ENCODE data around the gene AXL.

The AXL gene

GRCh38 chr19:41296433-41296871, 77.4 kb downstream of the AXL start:
- peaks cover 100% of the 10 kb centered on the region for H3K36me3 ChIP-seq
- no peaks in the 10 kb centered on the region for H3K27me3 ChIP-seq
- no peak for DNase-seq
- no peak overlapping the region for H3K4me3 ChIP-seq (ENCODE audit: low read depth, low read length)
- no peaks in the 10 kb centered on the region for H3K4me1 ChIP-seq
- no peaks in the 10 kb centered on the region for H3K9me3 ChIP-seq
- no peak for TF ChIP-seq CTCF (IDR thresholded peaks at IDR 0.05; ENCODE audit: low read depth, low read length)

- Histone ChIP-seq H3K4me1 (no peaks in the 10 kb centered on the region), H3K27me3 (no peaks in the 10 kb centered on the region), H3K4me3 (ENCODE audit: low read depth, low read length) (no peak overlapping the region), H3K36me3 (peaks cover 100% of the 10 kb centered on the region), H3K9me3 (no peaks in the 10 kb centered on the region)
- no peak for TF ChIP-seq CTCF (IDR thresholded peaks at IDR 0.05; ENCODE audit: low read depth, low read length)
- DNase-seq: no peak
Observed at GRCh38 chr19:41297628-41298347, 78.8 kb downstream of the AXL start.

GRCh38 chr19:41298348-41298964, 79.4 kb downstream of the AXL start:
- no peak for TF ChIP-seq CTCF (IDR thresholded peaks at IDR 0.05; ENCODE audit: low read depth, low read length)
- Histone ChIP-seq H3K4me1 (no peaks in the 10 kb centered on the region), H3K27me3 (no peaks in the 10 kb centered on the region), H3K9me3 (no peaks in the 10 kb centered on the region), H3K4me3 (ENCODE audit: low read depth, low read length) (no peak overlapping the region), H3K36me3 (peaks cover 100% of the 10 kb centered on the region)
- no peak for DNase-seq

- H3K4me1 ChIP-seq: no peaks in the 10 kb centered on the region
- H3K36me3 ChIP-seq: peaks cover 100% of the 10 kb centered on the region
- DNase-seq: no peak
- no peak for TF ChIP-seq CTCF (IDR thresholded peaks at IDR 0.05; ENCODE audit: low read depth, low read length)
- no peaks in the 10 kb centered on the region for H3K9me3 ChIP-seq
- no peak overlapping the region for H3K4me3 ChIP-seq (ENCODE audit: low read depth, low read length)
- no peaks in the 10 kb centered on the region for H3K27me3 ChIP-seq
Observed at GRCh38 chr19:41299046-41299754, 80.2 kb downstream of the AXL start.

GRCh38 chr19:41299755-41300089, 80.7 kb downstream of the AXL start:
- H3K4me3 ChIP-seq (ENCODE audit: low read depth, low read length): no peak overlapping the region
- no peak for TF ChIP-seq CTCF (IDR thresholded peaks at IDR 0.05; ENCODE audit: low read depth, low read length)
- DNase-seq: no peak
- peaks cover 100% of the 10 kb centered on the region for H3K36me3 ChIP-seq
- no peaks in the 10 kb centered on the region for H3K9me3 ChIP-seq
- no peaks in the 10 kb centered on the region for H3K4me1 ChIP-seq
- H3K27me3 ChIP-seq: no peaks in the 10 kb centered on the region

- no peaks in the 10 kb centered on the region for H3K4me1 ChIP-seq
- no peak for DNase-seq
- H3K9me3 ChIP-seq: no peaks in the 10 kb centered on the region
- no peak overlapping the region for H3K4me3 ChIP-seq (ENCODE audit: low read depth, low read length)
- H3K36me3 ChIP-seq: peaks cover 100% of the 10 kb centered on the region
- H3K27me3 ChIP-seq: no peaks in the 10 kb centered on the region
- TF ChIP-seq CTCF (IDR thresholded peaks at IDR 0.05; ENCODE audit: low read depth, low read length): no peak
Observed at GRCh38 chr19:41300555-41300954, 81.5 kb downstream of the AXL start.

Measured in BE2C (cell line).